Choroid plexus epithelial cell (primary cell): ENCODE measurements around the gene CST2.
"Not testable (repeated sequence)": the region's sequence is repeated elsewhere in the genome, so short reads cannot be mapped to it uniquely, and the experiment has no call there.

Source experiments
- DNase-seq: peaks from one replicate; pipeline ENCODE4 v3.0.0-alpha.2; 2010; ENCODE audit warnings: low read depth
- H3K4me3 ChIP-seq: 2 replicates; pipeline ENCODE4 v1.5.1; 2011; ENCODE audit warnings: low read depth, mild to moderate bottlenecking, control low read depth, low read length, moderate library complexity
- CTCF ChIP-seq: conservative IDR thresholded peaks from 2 replicates; pipeline ENCODE4 v1.5.1; 2011; ENCODE audit warnings: low read depth, mild to moderate bottlenecking, control low read depth, inconsistent platforms, low read length, moderate library complexity

CST2 gene

DNA sequence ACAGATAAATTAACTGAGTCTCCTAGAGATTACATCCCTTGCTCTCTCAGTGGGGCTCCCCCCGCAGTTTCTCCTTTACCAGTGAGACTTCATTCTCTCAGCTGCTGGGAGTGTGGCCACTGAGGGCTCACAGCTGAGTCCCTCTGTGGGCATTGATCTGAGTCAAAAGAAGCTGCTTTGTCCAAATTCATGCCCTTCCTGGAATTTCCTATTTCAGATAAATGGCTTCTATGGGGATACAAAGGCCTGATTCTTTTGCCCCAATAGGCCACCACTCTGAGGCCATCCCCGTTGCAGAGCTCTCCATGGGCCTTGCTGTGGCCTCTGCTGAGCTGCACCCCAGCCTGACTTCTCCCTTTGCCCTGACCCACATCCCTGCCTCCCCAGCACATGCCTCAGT is 43.0 kb upstream of the CST2 start:
- no peak for TF ChIP-seq CTCF
- DNase-seq, result no peak
- H3K4me3 ChIP-seq, result no peak overlapping the region

DNA sequence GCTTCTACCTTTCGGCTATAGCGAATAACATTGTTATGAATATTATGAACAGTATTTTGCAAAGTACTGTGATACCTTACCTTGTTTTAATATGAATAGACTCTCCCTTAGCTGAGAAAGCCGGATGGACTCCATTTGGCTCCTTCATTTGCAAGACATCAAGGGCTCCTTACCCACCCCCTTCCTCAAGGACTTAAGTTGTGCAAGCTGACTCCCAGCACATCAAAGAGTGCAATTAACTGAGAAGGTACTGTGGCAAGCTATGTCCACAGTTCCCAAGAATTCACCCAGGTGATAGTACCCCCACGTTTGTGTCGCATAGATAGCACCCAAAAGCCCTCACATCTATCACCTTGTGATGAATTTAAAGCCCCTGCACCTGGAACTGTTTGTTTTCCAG is 41.8 kb upstream of the CST2 start:
- TF ChIP-seq CTCF, result no peak
- DNase-seq, result no peak
- no peak overlapping the region for H3K4me3 ChIP-seq

- TF ChIP-seq CTCF, result no peak
- no peak for DNase-seq
- H3K4me3 ChIP-seq, result no peak overlapping the region
Observed at GRCh38 chr20:23867152-23867776, 40.7 kb upstream of the CST2 start.

DNA sequence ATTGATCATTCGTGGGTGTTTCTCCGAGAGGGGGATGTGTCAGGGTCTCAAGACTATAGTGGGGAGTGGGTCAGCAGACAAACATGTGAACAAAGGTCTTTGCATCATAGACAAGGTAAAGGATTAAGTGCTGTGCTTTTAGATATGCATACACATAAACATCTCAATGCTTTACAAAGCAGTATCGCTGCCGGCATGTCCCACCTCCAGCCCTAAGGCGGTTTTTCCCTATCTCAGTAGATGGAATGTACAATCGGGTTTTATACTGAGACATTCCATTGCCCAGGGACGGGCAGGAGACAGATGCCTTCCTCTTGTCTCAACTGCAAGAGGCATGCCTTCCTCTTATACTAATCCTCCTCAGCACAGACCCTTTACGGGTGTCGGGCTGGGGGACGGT is 34.2 kb upstream of the CST2 start:
- not testable (repeated sequence) for H3K4me3 ChIP-seq, DNase-seq

GRCh38 chr20:23857962-23858595 is 31.6 kb upstream of the CST2 start:
- TF ChIP-seq CTCF, result no peak
- no peak for DNase-seq
- no peak overlapping the region for H3K4me3 ChIP-seq

- no peak overlapping the region for H3K4me3 ChIP-seq
- DNase-seq, result no peak
- TF ChIP-seq CTCF, result no peak
Observed at GRCh38 chr20:23856736-23857135, 30.2 kb upstream of the CST2 start.

DNA sequence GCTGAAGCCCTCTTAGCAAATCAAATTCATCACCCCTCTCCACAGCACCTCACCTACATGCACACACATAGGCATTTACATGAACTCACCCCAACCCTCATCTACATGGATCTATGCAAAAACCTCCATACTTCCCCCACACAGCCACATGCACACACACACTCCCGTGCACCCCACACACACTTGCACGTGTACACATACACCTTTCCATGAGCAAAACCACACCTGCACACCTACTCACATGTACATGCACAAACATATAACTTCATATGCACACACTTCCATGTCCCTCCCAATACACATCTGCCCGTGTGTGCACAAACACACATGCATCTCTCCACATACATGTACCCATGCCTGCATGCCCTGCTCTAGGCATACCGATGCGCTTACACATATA is 29.7 kb upstream of the CST2 start:
- no peak overlapping the region for H3K4me3 ChIP-seq
- TF ChIP-seq CTCF, result no peak
- DNase-seq, result no peak
